T-helper 1 cell treated with Interleukin-12 subunit alpha and Interleukin-12 subunit beta and Interleukin-4 antibody, amounts not matched to agents 30 ng/mL and 1 ng/mL, for 36 hours (primary cell): ENCODE measurements around the gene STYK1. TPM values are rescaled to one million over a fixed set of nuclear protein-coding genes. Genes with fewer than 3 reads are reported as not detected.
"Not testable (repeated sequence)": the region's sequence is repeated elsewhere in the genome, so short reads cannot be mapped to it uniquely, and the experiment has no call there.

Experiments
- intact Hi-C: fragments of 100-400 bp; cut with micrococcal nuclease; formaldehyde crosslinking; loops from one replicate; pipeline ENCODE4 v1.15.1; 2024
- total RNA-seq: library from RNA; stranded (reverse); gene quantifications from 2 replicates; pipeline ENCODE4 v1.2.3, GENCODE V29; 2022

STYK1 gene
- total RNA-seq, 1 donor from 2014 or later = 0.96 TPM

DNA sequence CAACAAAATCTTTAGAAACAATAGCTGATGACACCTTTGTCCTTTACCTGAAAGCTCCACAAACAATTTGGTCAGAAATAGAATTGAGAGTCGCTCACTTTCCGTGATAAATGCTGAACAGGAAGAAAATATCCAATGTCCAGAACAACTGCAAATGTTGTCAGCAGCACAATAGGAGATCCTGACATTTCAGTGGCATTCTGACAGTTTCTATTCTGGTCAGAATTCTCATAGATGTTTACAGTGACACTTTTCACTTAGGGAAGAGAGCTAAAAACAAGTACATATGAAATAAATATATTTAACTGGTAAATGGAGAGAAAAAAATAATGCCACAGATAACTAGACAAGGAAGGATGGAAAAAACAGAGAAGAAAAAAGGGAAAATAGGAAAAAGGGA, 99.5 kb downstream of the STYK1 start:
- intact Hi-C loops = no loop called here

DNA sequence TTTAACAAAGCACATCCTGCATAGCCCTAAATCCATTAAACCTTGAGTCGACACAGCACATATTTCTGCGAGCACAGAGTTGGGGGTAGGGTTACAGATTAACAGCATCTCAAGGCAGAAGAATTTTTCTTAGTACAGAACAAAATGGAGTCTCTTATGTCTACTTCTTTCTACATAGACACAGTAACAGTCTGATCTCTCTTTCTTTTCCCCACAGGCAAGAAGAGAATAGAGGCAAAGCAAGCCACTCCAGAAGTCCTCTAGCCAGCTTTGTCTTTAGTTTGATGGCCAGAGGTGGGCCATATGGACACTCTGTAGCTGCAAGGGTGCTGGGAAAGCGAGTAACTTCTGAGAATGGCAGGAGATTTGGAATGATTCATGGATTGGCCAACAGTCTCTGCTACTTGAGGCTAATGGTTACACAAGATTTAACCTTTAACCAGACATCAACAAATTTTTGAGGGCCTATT, 101.8 kb downstream of the STYK1 start:
- intact Hi-C loops = not testable (repeated sequence)

DNA sequence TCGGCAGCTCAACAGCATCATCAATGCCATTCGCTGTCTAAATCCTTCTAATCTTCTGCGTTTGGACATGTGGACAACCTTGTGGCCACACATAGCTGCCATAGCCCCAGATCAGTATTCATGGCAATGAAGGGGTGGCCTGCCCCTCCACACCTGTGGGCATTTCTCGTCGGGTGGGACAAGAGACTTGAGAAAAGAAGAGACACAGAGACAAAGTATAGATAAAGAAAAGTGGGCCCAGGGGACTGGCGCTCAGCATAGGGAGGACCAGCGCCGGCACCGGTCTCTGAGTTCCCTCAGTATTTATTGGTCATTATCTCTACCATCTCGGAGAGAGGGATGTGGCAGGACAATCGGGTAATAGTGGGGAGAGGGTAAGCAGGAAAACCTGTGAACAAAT, 102.7 kb downstream of the STYK1 start:
- intact Hi-C loops = no loop called here

Other genes with a start within 250 kb of the STYK1 start
- gene KLRC2, start 238.0 kb downstream of the STYK1 start, total RNA-seq = not detected in 2 replicates
- gene KLRC1, start 220.7 kb downstream of the STYK1 start, total RNA-seq = not detected in 2 replicates
- gene EIF2S3B, start 168.2 kb downstream of the STYK1 start, total RNA-seq = 0.66 TPM in 2 replicates
- 47.7 and 52.7 TPM in 2 replicates for gene MAGOHB, start 60.4 kb downstream of the STYK1 start, total RNA-seq
- 89.2 and 92.2 TPM in 2 replicates for gene YBX3, start 49.3 kb upstream of the STYK1 start, total RNA-seq
- not detected in 2 replicates for gene TAS2R7, start 128.6 kb upstream of the STYK1 start, total RNA-seq
- gene TAS2R8, start 133.2 kb upstream of the STYK1 start, total RNA-seq = not detected in 2 replicates
- 0.27 TPM in 1 of 2 replicates, not detected in the other for gene TAS2R9, start 136.1 kb upstream of the STYK1 start, total RNA-seq
- 0.34 and 0.39 TPM in 2 replicates for gene TAS2R10, start 152.3 kb upstream of the STYK1 start, total RNA-seq
- 2.1 and 2.4 TPM in 2 replicates for gene PRR4, start 175.4 kb upstream of the STYK1 start, total RNA-seq
- 24.7 and 31.8 TPM in 2 replicates for gene PRH1, start 210.2 kb upstream of the STYK1 start, total RNA-seq
- 2.0 and 2.8 TPM in 2 replicates for gene TAS2R13, start 235.5 kb upstream of the STYK1 start, total RNA-seq